ENCODE measurements around the gene CCDC93.

Gene CCDC93

DNA sequence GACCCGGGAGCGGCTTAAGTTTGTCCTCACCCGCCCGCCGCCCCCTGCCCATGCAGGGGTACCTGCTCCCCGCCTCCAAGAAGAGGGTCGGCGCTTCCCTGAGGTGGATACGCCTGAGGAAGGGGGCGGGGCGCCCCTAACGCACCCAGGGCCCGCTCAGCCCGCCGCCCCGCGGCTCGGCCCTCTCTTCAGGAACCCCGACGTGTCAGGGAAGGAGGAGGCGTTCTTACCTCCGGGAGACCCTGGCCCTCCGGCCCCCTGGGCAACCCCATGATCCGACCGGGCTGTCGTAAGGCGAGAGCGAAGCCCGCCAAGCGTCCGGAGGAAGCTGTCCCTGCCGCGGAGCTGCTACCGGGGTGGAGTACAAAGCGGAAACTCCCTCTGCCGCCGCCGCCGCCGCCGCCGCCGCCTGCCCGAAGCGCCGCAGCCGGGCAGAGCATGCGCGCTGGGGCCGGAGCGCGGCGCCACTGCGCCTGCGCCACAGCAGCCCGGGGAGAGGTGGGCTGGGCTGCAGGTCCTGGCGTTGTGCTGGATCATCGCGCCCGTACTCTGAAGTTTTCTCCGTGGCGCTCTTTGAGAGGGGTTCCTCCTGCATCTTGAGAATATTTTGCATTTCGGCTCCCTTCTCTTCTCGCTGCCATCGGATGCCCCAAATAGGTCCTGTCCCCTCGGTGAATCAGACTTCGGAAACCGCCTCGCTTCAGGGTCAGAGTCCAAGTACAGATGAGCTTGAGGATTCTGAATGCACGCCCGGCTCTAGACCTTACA, at the start of gene CCDC93:
TSS of gene CCDC93 (minus strand) at position 347 of the 768 bp plus-strand sequence. CDS start at position 272, 75 bp downstream.
- DNase-seq (ENCODE audit: low read depth in 2 of 2) = peak; percentile 70 to 79

DNA sequence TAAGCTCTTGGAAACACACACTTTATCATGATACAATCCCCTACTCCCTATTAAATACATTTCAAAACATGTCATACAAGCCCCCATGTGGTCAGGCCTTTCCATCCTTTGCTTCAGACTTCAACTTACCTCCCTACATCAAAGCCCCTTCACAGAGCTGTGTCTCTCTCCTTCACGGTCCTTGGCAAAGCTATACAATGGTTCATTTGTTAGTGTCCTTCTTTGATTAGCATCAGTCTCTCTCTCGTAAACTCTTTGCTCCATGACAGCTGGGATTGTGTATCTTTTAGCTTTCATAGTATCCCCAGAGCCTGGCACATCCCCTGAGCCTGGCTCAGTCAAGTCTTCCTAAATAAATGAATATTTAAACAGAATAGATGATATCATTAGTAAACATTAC, 48.8 kb upstream of the CCDC93 start:
- DNase-seq (ENCODE audit: low read depth in 2 of 2) = no peak

- no peak for DNase-seq (ENCODE audit: low read depth in 2 of 2)
These were observed 48.2 kb upstream of the CCDC93 start for GRCh38 chr2:118062048-118062447.

DNA sequence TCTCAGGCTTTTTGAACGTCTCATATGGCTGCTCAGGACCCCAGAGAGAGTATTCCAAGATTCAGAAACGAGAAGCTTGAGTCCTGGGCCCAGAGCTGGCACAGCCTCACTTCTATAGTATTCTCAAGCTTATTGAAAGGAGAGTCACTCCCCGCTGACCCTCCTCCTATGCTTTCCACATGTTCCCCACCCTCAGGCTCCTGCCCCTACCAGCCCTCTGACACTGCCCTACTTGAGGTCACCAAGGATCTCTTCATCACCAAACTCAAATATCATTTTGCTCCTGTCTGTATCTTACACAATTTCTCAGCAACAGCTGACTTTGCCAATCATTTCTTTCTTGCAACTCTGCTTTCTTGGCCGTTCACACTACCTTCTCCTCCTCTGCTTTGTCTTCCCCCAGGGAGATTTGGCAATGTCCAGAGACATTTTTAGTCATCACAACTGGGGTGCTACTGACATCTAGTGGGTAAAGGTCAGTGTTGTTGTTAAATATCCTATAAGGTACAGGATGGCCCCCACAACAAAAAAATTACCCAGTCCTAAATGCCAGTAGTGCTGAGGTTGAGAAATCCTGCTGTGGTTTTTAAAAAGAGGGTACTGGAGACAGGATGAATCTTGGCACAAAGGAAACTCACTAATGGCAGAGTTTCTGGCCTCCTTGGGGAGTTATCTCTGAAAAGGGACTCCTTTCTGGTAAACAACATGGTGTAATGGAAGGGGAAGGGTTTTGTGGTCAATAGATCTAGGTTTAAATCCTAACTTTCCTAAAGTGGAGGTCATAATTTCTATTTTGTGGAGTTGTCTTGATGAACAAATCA, 47.5 kb upstream of the CCDC93 start:
- no peak for DNase-seq (ENCODE audit: low read depth in 2 of 2)

DNA sequence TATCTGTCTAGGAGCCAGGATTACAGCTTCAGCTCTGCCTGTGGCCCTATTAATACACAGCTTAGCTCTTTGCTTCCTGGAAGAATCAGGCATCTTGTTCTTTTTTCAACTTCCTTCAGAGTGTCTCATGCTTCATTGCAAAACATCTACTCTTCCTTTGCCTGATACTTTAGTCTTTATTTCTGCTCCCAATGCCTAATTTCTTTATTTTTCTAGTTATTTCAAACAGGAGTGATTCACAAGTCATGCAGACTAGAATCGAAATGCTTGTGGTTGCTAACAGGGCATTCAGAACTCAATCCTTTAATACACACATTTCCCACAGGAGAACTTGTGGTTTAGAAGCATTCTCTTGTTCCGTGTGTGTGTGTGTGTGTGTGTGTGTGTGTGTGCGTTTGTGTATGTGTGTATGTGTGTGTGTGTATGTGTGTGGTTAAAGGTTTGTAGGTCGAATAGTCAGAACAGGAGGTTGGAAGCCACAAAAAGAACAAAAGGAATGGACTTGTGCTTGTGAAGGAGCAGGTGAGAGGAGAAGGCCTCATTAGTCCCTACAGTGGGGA, 46.1 kb upstream of the CCDC93 start:
- no peak for DNase-seq (ENCODE audit: low read depth in 2 of 2)

GRCh38 chr2:118058951-118059350, 45.1 kb upstream of the CCDC93 start:
- DNase-seq (ENCODE audit: low read depth in 2 of 2) = no peak

DNA sequence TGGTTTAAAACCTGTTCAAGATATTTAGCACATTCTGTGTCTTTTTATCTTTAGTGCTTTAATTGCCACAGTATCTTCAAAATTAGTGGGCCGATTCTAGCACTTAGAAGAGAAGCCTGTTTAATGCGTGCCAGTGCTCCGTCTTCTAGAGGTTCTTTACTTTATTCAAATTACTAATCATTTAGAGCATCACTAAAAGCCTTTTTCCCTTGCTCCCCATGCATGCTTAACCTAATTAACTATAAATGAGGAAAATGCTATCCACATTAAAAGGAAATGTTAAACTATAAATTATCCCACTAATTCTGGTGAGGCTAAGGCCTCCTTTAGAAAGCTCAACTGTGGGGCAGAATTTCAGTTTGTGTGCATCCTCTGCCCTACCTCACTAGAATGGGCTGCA, 42.9 kb upstream of the CCDC93 start:
- no peak for DNase-seq (ENCODE audit: low read depth in 2 of 2)

GRCh38 chr2:118056165-118056534, 42.3 kb upstream of the CCDC93 start:
- no peak for DNase-seq (ENCODE audit: low read depth in 2 of 2)

GRCh38 chr2:118055512-118056164, 41.8 kb upstream of the CCDC93 start:
- DNase-seq (ENCODE audit: low read depth in 2 of 2) = no peak

GRCh38 chr2:118054213-118055008, 40.5 kb upstream of the CCDC93 start:
- DNase-seq (ENCODE audit: low read depth in 2 of 2) = no peak

- DNase-seq (ENCODE audit: low read depth in 2 of 2) = no peak
These were observed 39.8 kb upstream of the CCDC93 start for GRCh38 chr2:118053681-118054080.

DNA sequence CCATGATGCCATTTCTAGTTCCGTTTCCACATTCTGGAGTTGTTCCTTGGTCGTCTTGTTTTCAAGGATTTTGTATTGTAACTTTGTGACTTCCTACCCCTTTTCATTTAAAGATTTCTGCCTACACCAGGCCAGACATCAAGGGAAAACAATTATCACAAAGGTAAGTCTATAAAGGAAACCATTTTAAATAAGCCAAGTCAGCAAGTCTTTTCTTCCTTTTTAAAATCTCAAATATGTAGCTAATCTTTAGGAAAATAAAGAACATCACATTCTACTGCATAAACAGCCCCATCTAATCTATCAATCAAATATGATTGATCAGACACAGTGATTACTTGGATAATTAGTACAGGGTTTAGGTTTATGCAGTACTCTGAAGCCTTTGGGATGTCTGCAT, 38.6 kb upstream of the CCDC93 start:
- no peak for DNase-seq (ENCODE audit: low read depth in 2 of 2)

GRCh38 chr2:118051826-118052358, 38.0 kb upstream of the CCDC93 start:
- no peak for DNase-seq (ENCODE audit: low read depth in 2 of 2)

DNA sequence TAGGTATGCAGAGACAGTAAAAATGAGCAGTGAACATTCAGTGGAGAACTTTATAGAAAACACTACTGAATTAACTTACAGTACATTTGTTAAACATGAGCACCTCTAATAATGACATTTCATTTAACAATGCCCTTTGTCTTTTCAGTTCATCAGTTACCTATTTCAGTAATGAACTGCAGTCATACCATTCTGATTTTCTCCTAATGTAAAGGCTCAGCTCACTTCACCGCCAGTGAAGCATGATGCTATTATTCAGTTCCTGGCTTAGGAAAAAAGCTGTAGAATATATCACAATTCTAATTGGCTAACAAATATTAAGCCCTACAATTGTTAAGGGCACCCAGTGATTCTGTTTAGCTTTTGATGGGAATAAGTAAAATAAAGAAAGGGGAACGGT, 37.1 kb upstream of the CCDC93 start:
- DNase-seq (ENCODE audit: low read depth in 2 of 2) = no peak

DNA sequence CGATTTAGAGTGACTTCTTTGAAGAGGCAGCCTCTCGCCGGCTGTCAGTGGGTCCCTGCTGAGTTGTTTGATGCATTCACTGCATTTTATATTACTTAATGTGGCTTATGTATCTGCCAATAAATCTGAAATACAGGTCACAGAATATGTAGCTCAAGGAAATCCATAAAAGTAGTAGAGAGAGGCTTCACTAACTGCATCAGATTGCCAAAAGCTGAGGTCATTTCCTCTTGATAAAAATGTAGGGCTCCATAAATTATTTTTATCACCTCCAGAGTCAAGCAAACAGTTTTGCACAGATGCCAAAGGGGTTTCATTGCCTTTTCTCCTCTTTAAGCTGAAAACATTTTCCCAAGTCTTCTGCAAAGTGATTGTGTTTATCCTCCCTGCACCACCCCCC, 36.5 kb upstream of the CCDC93 start:
- no peak for DNase-seq (ENCODE audit: low read depth in 2 of 2)

GRCh38 chr2:118049816-118050140, 35.9 kb upstream of the CCDC93 start:
- no peak for DNase-seq (ENCODE audit: low read depth in 2 of 2)

DNA sequence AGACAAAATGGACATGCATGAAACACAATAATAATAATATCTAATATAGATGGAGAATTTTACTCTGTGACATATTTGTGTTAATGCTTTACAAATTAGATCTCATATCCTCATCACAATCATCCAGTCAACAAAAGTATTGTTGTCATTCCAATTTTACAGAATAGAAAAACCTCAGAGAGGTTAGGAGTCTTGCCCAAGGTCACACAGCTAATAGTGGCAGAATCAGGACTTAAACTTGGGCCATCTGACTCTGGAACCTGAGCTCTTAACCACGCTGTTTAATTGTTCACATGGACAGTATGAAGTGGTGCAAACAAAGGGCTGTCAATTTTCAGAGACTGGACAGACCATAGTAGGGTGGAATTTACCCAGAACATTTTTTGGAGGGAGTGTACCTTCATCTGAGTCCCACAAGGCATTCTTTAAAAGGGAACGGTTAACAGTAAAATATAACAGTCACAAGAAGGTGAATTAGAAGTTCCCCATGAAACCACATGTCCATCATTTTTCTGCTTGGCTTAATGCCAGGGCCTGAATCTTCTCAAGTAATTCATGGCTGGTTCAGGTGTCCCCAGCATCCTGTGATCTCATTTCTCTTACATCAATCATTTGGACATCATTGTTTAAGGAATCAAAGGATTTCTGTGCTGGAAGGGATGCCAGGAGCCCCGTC, 35.4 kb upstream of the CCDC93 start:
- DNase-seq (ENCODE audit: low read depth in 2 of 2) = no peak

DNA sequence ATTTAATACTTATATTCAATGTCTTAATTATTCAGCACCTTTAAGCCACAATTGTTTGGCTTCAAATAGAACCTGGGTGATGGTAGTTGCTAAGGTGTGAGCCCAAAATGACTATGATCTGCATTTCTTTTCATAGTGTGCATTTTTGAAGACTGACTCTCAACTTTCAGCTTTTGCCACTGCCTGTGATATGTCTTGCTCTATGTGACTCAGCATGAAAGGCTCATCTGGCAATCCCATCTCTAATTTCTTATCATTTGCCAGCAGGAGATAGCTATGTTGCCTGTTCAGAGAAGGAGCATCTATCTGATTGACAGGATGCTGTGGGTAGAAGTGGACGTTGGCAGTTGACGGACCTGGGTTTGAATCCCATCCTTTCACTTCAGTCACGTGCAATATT, 34.5 kb upstream of the CCDC93 start:
- DNase-seq (ENCODE audit: low read depth in 2 of 2) = no peak

- no peak for DNase-seq (ENCODE audit: low read depth in 2 of 2)
These were observed 33.5 kb upstream of the CCDC93 start for GRCh38 chr2:118047380-118047826.

GRCh38 chr2:118046634-118047210, 32.9 kb upstream of the CCDC93 start:
- DNase-seq (ENCODE audit: low read depth in 2 of 2) = no peak

Data from activated CD4-positive, alpha-beta T cell treated with anti-CD3 and anti-CD28 coated beads for 24 hours (primary cell).